ENCODE measurements around the gene LCN15.
A peak's percentile ranks its signal among the peaks of the same experiment; 100 is the strongest.

LCN15 gene

GRCh38 chr9:136738960-136739359, 25.4 kb downstream of the LCN15 start:
- no peak for DNase-seq

- DNase-seq = no peak
Observed at GRCh38 chr9:136735812-136736480, 28.4 kb downstream of the LCN15 start.

GRCh38 chr9:136734837-136735496, 29.4 kb downstream of the LCN15 start:
- DNase-seq = no peak

GRCh38 chr9:136733611-136734010, 30.7 kb downstream of the LCN15 start:
- DNase-seq = no peak

GRCh38 chr9:136732444-136733178, 31.7 kb downstream of the LCN15 start:
- DNase-seq = no peak

- DNase-seq = no peak
Observed at GRCh38 chr9:136729926-136730325, 34.4 kb downstream of the LCN15 start.

GRCh38 chr9:136729144-136729543, 35.2 kb downstream of the LCN15 start:
- peak; percentile 31 for DNase-seq

GRCh38 chr9:136728548-136729123, 35.7 kb downstream of the LCN15 start:
- peak; percentile 69 for DNase-seq

- DNase-seq = peak; percentile 94
Observed at GRCh38 chr9:136728080-136728547, 36.2 kb downstream of the LCN15 start.

GRCh38 chr9:136726631-136727191, 37.6 kb downstream of the LCN15 start:
- peak; percentile 62 for DNase-seq

- DNase-seq = peak; percentile 34
Observed at GRCh38 chr9:136726118-136726517, 38.2 kb downstream of the LCN15 start.

- no peak for DNase-seq
Observed at GRCh38 chr9:136725612-136726011, 38.7 kb downstream of the LCN15 start.

- no peak for DNase-seq
Observed at GRCh38 chr9:136724772-136725171, 39.5 kb downstream of the LCN15 start.

- no peak for DNase-seq
Observed at GRCh38 chr9:136723989-136724388, 40.3 kb downstream of the LCN15 start.

- no peak for DNase-seq
Observed at GRCh38 chr9:136723362-136723976, 40.8 kb downstream of the LCN15 start.

- DNase-seq = no peak
Observed at GRCh38 chr9:136722969-136723356, 41.4 kb downstream of the LCN15 start.

GRCh38 chr9:136722093-136722968, 42.0 kb downstream of the LCN15 start:
- no peak for DNase-seq

- DNase-seq = peak; percentile 95
Observed at GRCh38 chr9:136721339-136722092, 42.8 kb downstream of the LCN15 start.

- no peak for DNase-seq
Observed at GRCh38 chr9:136720898-136721338, 43.4 kb downstream of the LCN15 start.

GRCh38 chr9:136720251-136720897, 43.9 kb downstream of the LCN15 start:
- no peak for DNase-seq
